HG03025 (cell line): Measurements from ENCODE around the gene ABCG1.

Experiments
- ATAC-seq: cut with Tn5 transposase; IDR thresholded peaks from one replicate; pipeline ENCODE4 v1.9.1; 2021; ENCODE audit warnings: mild to moderate bottlenecking, moderate library complexity; ENCODE audit not compliant: unreplicated experiment, low FRiP score

Gene ABCG1

GRCh38 chr21:42300956-42301355, 82.0 kb downstream of the ABCG1 start:
- ATAC-seq: no peak

DNA sequence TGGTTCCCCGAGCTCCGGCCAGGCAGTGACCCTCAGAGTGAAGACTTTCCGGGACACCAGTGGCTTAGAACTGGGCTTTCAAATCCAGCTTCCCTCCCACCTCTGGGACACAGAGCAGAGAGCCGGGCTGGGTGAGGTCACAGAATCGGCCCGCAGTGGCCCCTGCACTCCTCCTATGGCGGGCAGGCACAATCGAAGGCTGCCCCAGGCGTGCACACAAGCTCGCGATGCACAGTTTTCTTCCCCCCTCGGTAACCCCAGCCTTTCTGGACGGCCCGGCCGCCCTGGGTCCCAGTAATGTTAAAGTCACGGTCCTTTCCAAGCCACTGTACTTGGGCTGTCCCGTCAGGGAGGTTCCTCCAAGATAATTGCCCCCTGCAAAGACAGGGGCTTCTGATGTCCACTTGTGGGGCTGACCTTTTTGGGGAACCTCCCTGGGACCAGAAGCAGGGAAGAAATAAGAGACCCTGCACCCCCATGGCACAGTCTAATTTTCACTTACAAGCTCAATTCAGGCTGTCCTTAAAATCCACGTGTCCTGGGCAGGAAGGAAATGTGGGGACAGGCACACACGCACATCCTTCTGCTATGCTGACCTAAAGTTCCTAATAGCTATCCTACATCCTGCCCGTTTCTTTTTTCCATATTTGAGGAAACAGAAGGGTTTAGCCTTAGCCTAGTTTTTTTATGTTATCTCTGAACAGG, 82.6 kb downstream of the ABCG1 start:
- no peak for ATAC-seq

GRCh38 chr21:42302076-42302650, 83.2 kb downstream of the ABCG1 start:
- no peak for ATAC-seq

- no peak for ATAC-seq
Observed at GRCh38 chr21:42302794-42303193, 83.9 kb downstream of the ABCG1 start.

GRCh38 chr21:42303443-42303842, 84.5 kb downstream of the ABCG1 start:
- no peak for ATAC-seq

- no peak for ATAC-seq
Observed at GRCh38 chr21:42304556-42305454, 85.9 kb downstream of the ABCG1 start.

- no peak for ATAC-seq
Observed at GRCh38 chr21:42305707-42306147, 86.8 kb downstream of the ABCG1 start.

- no peak for ATAC-seq
Observed at GRCh38 chr21:42306366-42307035, 87.6 kb downstream of the ABCG1 start.

GRCh38 chr21:42307106-42307505, 88.2 kb downstream of the ABCG1 start:
- no peak for ATAC-seq

GRCh38 chr21:42308161-42308913, 89.4 kb downstream of the ABCG1 start:
- no peak for ATAC-seq

DNA sequence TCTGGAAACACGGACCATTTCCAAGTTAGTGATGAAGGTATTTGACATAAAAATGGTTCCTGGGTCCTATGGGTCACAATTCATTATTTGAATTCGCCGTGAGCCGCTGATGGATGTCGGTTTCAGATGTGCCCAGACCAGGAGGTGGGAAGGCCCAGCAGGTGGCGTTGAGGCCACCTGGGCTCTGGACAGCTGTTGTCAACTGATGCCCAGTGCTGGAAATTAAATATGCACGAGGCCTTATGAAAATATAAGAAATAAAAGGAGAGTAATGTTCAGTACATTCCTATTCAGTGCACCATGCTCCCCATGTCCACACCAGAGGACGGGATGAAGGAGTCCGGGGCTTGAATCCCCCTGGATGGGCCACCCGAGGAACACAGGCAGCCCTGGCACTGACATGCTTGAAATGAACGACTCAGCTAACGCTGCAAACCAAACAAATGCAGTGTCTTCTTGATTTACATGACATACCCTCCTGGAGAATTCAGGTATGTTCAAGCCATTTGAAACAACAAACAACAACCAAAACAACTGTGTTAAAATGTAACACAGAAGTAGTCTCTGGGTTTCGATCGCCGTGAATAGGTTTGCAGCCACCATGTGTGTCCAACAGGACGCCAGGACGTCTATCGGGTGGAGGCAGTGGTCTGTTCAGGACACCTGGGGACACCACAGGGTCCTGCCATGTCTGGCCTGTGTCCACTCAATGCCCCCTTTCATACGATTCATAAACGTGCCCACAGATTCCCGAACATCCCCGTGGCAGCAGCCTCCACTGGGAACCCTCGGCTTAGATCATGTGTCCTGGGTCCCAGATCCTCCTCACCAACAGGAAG, 90.2 kb downstream of the ABCG1 start:
- ATAC-seq: no peak

DNA sequence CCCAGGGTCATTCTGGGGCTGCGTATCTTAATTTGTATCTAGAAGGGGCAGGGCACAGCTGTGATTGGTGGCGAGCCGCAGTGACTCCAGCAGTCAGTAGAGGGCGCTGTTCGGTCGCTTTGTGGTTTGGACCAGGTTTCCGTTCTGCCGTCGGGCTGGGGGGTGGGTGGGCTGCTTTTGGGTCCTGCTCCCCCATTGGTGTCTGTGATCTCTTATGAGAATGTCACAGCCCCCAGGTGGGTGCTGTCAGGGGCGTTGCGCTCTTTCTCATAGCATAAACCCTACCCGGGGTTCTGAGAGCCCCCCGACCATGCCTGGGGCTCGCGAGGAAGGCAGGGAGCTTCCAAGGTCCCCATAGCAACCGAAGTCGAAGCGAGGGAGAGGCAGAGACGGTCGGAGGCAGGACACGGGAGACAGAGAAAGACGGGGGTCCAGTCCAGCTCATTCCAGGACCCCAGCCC, 90.8 kb downstream of the ABCG1 start:
- ATAC-seq: no peak

GRCh38 chr21:42310411-42311001, 91.6 kb downstream of the ABCG1 start:
- ATAC-seq: no peak

DNA sequence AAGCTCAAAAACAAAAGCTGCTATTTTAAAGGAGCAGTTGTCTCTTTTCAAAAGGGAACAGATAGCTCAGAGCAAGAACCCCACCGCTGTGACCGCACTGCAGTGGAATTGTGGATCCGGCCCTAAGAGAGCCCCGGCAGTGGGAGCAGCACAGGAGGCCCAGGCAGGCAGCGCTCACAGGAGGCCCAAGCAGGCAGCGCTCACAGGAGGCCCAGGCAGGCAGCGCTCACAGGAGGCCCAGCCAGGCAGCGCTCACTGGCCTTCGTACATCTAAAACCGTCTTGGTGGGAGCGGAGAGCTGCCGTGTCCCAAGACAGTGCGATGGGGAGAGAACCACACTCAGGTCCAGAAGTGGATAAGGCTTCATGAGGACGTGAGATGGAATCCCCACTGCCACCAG, 92.2 kb downstream of the ABCG1 start:
- ATAC-seq: no peak

DNA sequence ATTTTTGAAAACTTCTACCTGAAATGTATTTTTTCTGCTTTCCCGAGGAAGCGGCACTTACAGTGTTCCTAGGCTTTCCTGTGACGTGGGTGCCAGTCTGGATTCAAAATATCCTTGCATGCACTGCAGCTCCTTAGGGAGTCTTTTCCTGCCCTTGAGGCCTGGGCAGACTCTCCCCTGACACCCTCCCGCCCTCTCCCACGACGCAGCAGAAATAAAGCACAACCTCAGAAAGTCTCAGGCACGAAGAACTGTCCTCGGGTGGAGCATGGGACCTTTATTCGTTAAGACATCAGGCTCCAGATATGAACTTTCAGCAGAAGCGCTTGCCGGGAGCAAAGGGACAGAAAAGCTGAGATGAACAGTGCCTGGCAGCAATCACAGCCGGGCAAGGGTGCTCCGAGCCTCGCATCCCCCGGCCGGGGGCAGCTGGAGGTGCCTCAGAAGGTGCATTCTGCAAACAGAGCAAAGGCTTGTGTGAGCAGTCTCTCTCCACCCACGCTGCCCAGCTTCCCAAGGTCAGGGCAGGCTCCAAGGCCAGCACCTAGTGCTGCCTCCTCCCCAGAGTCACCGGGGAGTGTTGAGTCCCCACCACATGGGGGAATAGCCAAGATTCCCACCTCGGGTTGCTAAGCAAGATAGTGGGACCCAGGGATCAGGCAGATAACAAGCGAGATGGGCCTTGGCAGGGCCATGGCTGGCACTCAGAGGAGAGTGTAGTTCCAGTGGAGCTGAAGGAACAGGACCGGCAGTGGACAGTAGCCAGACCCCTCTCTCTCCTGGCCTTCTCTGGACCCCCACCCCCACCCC, 93.1 kb downstream of the ABCG1 start:
- no peak for ATAC-seq

DNA sequence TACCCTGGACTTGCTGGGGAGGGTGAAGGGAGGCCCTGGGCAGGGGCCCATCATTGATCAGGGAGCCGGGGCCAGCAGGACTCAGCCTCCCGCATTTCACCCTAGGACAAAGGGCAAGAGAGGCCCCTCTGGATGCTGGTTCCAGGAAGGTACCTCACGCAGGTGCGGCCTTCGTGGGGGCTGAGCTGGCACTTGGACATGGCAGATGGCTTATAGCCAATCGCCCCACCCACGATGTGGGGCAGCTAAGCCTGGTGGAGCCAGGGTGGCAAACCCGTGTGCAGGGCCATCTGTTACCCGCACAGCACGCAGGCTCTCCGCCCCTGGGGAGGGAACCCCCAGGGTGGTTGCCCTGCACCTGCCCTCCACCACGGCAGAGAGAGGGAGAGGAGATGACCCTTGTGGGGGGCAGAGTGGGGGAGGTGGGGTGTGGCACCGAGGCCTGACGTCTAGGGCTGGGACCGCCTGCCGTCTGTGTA, 93.7 kb downstream of the ABCG1 start:
- ATAC-seq: no peak

GRCh38 chr21:42313501-42313969, 94.6 kb downstream of the ABCG1 start:
- no peak for ATAC-seq
